Stimulated activated CD4-positive, alpha-beta T cell treated with anti-CD3 and anti-CD28 coated beads, Interleukin-12 subunit alpha, Interleukin-12 subunit beta, amount 100 ng/mL, for 4 hours (primary cell): ENCODE measurements around the gene METTL25B.
A peak's percentile ranks its signal among the peaks of the same experiment; 100 is the strongest.
"Not testable (repeated sequence)": the region's sequence is repeated elsewhere in the genome, so short reads cannot be mapped to it uniquely, and the experiment has no call there.

Source experiments
- DNase-seq: peaks from one replicate; pipeline ENCODE4 v3.0.0-alpha.2; 2020

Gene METTL25B

DNA sequence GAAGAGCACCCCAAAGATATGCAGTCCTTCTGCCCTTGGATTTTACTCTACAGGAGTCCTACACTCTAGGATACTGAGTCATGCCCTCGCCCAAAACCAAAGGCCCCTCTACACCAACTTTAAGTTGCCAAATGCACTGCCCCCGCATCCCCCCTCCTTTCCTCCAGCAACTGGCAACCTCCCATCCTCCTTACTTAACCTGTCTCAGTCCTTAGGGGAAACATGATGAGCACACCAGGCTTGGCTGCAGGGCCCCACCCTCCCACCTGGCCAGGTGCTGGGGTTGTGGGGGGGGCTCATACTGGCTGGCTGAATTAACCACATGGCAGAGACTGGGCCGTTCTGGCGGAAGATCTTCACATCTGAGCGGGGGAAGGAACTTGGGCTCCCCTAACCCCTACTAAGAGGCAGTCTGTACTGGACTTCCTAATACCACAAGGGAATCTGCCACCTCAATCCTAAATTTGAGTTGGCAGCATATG, 22.0 kb downstream of the METTL25B start:
- DNase-seq = peak; percentile 50

- peak; percentile 38 for DNase-seq
Observed at GRCh38 chr1:156750711-156751450, 22.6 kb downstream of the METTL25B start.

DNA sequence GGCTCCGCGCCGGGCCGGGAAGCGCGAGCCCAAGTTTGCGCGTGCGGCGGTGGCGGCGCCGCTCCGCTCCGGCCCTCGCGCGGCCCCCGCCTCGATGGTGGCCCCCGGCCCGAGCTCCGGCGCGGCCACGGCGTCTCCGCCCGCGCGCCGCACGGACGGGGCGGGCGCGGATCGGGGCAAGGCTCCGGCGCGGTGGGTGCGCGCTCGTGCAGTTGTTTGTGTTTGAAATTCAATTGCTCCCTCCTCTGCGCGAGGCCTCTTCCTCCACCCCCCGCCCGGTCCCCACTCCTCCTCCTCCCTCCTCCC, 23.1 kb downstream of the METTL25B start, which contains the start of gene HDGF:
Gene HDGF, minus strand, starts transcription at position 225 of the 306 bp plus-strand sequence. CDS start 246 bp downstream, outside the sequence.
- DNase-seq = no peak

GRCh38 chr1:156751757-156752481, 23.6 kb downstream of the METTL25B start:
- DNase-seq = peak; percentile 97

DNA sequence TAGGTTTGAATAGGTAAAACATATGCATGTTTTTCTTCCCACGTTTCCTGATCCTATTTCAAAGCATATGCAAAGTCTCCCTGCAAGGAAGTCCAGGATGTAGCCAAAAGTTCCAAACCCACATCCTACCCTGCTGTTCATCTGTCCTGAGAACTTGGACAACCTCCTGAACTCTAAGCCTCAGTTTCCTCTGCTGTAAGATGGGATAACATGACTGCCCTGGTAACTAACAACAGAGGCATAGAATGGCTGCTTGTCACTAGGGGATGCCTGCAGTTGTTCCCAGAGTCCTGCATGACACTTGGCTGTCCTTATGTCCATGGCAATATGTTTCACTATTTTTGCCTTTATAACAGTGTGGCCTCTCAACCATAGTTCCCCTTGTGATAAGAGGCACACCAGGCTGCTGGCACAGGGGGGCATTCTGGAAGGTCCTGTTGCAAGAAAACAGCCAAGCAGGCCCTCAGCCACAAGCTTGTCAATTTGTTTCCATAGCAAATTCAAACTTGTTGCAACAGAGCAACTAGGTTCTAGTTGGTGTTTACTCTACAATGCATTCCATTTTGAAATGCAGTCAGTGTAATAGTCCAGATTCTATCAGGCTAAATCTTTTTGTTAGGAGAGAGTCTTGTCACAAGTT, 24.7 kb downstream of the METTL25B start:
- DNase-seq = no peak

GRCh38 chr1:156754219-156754618, 25.9 kb downstream of the METTL25B start:
- no peak for DNase-seq

- no peak for DNase-seq
Observed at GRCh38 chr1:156755527-156755950, 27.3 kb downstream of the METTL25B start.

GRCh38 chr1:156756355-156756754, 28.1 kb downstream of the METTL25B start:
- no peak for DNase-seq

DNA sequence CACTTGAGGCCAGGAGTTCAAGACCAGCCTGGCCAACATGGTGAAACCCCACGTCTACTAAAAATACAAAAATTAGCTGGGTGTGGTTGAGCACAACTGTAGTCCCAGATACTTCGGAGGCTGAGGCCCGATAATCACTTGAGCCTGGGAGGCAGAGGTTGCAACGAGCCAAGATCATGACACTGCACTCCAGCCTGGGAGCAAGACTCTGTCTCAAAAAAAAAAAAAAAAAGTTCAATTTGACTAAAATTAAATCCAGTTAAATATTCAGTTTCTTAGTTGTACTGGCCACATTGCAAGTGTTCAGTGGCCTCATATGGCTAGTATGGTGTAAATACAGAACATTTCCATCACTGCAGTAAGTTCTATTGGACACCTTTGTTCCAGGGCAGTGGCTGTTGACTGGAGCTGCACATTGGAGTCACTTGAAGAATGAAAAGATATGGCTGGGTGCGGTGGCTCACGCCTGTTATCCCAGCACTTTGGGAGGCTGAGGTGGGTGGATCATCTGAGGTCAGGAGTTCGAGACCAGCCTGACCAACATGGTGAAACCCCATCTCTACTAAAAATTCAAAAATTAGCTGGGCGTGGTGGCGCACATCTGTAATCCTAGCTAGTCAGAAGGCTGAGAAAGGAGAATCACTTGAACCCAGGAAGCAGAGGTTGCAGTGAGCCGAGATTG, 29.4 kb downstream of the METTL25B start:
- DNase-seq = not testable (repeated sequence)

GRCh38 chr1:156760092-156760795, 32.0 kb downstream of the METTL25B start:
- DNase-seq = no peak

GRCh38 chr1:156760796-156761104, 32.5 kb downstream of the METTL25B start:
- no peak for DNase-seq

DNA sequence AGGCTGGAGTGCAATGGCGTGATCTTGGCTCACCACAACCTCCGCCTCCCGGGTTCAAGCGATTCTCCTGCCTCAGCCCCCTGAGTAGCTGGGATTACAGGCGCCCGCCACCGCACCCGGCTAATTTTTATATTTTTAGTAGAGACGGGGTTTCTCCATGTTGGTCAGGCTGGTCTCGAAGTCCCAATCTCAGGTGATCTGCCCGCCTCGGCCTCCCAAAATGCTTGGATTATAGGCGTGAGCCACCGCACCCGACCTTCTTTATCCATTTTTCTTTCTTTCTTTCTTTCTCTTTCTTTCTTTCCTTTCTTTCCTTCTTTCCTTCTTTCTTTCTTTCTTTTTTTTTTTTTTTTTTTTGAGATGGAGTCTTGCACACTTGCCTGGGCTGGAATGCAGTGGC, 36.9 kb downstream of the METTL25B start:
- not testable (repeated sequence) for DNase-seq

DNA sequence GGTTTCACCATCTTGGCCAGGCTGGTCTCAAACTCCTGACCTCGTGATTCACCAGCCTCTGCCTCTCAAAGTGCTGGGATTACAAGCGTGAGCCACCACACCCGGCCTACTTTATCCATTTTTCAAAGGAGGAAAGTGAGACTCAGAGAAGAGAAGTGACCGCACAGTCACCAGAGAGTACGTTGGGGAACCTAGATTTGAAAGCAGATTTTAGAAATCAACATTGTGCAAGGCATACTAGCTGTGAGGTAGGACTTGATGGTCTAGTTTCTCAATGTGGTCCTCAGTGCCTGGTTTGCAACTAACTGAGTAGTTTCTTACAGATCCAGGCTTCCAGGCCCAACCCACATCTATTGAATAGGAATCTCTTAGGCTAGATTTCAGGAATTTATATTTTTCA, 37.4 kb downstream of the METTL25B start:
- no peak for DNase-seq

DNA sequence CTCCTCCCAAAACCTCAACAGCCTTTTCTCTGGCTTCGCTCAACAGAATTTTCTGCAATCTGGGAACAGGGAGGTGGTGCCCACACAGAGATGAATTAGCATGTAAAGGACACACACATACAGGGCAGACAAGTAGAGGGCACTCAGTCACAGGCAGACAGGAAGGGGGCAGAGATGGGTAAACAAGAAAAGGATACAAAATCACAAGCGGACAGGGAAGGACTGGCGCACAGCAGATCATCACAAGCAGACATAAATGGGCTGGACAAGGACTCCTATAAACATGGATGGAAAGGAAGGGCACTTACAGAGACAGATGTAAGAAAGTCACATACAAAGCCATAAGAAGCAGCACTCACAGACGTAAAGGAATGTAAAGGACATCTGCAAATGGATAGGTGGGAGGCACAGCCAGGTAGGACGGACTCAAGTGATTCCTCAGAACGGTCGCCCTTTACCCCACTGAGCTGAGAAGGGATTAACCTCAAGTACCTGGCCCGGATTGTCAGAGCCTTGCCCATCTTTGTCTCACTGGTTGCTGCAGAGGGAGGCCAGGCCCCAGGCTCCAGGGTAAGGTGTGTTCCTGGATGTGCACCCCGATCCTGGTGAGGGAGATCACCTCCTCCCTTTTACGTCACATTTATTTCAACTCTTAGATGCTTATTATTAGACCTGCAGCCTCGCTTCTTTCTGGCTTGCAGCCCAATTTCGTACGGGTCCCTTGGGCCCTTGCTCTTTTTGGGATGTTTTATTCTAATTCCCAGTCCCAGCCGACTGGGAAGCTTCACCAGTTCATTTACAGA, 38.2 kb downstream of the METTL25B start:
- no peak for DNase-seq

DNA sequence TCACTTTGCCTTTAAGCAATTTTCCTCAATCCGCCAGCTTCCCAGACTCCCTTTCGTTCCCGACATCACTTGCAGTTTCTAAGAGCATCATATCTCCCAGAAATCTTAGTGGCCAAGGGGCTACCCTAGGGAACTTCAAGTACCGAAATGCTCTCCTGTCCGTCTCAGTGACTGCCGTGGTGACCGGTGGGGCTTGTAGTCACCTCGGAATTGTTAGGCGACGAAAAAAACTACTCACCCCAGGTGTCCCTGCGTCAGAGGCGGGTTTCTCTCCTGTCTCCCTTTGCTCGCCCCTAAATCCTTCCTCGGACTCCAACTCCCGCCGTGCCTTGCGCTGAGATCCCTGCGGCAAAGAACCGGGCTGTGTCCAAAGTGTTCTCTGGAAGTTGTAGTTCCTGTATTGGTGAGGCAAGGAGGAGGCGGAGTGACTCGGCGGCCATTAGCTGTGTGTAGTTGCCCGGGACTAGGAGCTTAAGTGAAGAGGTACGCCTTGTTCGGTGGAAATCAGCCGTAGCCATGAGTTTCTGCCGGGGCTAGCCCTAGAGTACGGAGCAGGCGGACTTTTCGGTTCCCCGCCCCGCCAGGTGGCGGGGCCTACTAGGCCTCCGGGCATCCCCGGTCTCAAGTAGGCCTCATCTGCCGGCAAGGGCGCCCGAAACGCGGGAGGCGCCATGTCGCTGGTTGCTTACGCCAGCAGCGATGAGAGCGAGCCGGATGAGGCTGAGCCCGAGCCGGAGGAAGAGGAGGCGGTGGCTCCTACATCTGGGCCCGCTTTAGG, 39.0 kb downstream of the METTL25B start, which contains the start of gene PRCC:
Gene PRCC, plus strand, starts transcription at position 435 of the 778 bp plus-strand sequence. Its CDS starts 237 bp downstream, at position 672.
- peak; percentile 89 for DNase-seq

DNA sequence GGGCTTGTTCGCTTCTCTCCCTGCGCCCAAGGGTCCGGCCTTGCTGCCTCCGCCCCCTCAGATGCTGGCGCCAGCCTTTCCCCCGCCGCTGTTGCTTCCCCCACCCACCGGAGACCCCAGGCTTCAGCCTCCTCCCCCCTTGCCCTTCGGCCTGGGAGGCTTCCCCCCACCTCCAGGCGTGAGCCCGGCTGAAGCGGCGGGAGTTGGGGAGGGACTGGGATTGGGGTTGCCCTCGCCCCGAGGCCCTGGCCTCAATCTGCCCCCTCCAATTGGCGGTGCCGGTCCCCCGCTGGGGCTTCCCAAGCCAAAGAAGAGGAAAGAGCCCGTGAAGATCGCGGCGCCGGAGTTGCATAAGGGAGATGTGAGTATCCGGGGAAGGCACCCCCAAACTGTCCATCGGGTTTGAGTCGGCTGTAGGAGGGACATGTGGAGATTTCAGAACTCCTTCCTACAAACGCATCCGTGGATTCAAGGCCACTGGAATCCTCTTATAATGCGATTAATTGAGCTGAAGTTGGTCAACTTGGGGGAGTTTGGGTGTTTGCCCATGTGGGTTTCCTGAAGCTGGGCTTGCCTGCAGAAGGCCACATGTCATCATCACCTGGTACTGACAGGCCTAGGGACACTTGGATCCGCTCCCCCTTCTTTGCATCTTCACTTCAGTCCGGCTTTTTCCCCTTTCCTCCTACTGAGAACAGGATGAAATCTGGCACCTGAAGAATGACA, 39.8 kb downstream of the METTL25B start:
- peak; percentile 40 for DNase-seq

- DNase-seq = no peak
Observed at GRCh38 chr1:156768610-156769295, 40.5 kb downstream of the METTL25B start.

GRCh38 chr1:156772222-156772621, 44.0 kb downstream of the METTL25B start:
- no peak for DNase-seq

DNA sequence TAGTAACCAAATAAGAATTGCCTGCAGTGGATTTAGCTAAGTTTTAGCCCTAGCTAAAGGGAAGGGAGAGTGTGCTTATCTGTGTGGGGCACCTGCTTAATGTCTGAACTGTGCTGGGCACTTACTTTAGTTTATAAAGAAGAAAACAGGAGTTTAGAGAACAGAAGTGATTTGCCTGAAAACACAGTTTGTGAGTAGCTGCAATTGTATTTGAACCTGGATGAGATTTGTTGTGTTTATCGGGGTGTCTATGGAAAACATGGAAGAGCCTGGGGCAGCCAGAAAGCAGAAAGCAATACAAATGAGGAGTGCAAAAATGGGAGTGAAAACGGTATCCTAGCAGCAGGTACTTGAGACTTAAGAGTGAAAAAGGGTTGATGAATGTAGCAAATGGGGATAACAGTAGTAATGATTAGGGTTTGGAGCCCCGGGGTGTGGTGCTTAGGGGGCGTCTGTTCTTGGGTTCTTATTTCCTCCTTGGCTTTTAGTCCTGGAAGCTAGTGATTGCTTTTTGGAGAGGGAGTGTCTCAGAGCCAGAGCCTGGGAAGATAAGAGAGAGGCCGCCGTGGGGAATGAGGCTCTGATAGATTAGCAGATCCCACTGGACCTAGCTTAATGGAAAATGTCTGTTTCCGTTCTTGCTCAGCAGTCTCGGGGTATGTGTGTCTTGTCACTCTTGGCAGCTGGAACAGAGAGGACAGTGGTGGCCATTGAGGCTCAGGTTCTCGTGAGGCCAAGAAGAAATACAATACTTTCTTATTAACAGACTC, 44.6 kb downstream of the METTL25B start:
- no peak for DNase-seq
